GM12801 (cell line): ENCODE measurements around the gene SLC4A1AP.

Experiments used
- CTCF ChIP-seq: IDR thresholded peaks from one replicate; pipeline ENCODE4 v1.5.1; 2011; ENCODE audit warnings: control low read depth; ENCODE audit not compliant: insufficient read length; ENCODE audit errors: extremely low read depth

SLC4A1AP gene

GRCh38 chr2:27663285-27664153 lies at the start of gene SLC4A1AP, which contains the start of gene SUPT7L:
SLC4A1AP (plus strand) TSS chr2:27663889; CDS start chr2:27663915, 26 bp downstream.
SUPT7L (minus strand) TSS chr2:27663614; CDS start chr2:27662192, 1,422 bp downstream.
- TF ChIP-seq CTCF, result no peak

GRCh38 chr2:27613985-27614384 lies 49.7 kb upstream of the SLC4A1AP start:
- TF ChIP-seq CTCF, result no peak

GRCh38 chr2:27615316-27615715 lies 48.4 kb upstream of the SLC4A1AP start:
- TF ChIP-seq CTCF, result no peak

- no peak for TF ChIP-seq CTCF
Observed at GRCh38 chr2:27621524-27621923, 42.2 kb upstream of the SLC4A1AP start.

- TF ChIP-seq CTCF, result no peak
Observed at GRCh38 chr2:27622921-27623384, 40.7 kb upstream of the SLC4A1AP start.

- no peak for TF ChIP-seq CTCF
Observed at GRCh38 chr2:27624943-27625342, 38.7 kb upstream of the SLC4A1AP start.

GRCh38 chr2:27627963-27628766 lies 35.5 kb upstream of the SLC4A1AP start:
- no peak for TF ChIP-seq CTCF
